ENCODE results near the gene ANKRD12.

The ANKRD12 gene

GRCh38 chr18:9296233-9297006 is 159.8 kb downstream of the ANKRD12 start:
- no peak overlapping the region for H3K27ac ChIP-seq (ENCODE audit: low read depth, low read length)
- no peaks in the 10 kb centered on the region for H3K36me3 ChIP-seq (ENCODE audit: insufficient read depth, low read length)
- H3K9ac ChIP-seq (ENCODE audit: low read depth, low read length), result no peak overlapping the region
- H3K4me3 ChIP-seq (ENCODE audit: low read length), result no peak overlapping the region
- 96% methylated on average over 15 of the region's 15 CpGs for WGBS
- no peaks in the 10 kb centered on the region for H3K27me3 ChIP-seq (ENCODE audit: insufficient read depth, low read length)
- peaks cover 37% of the 10 kb centered on the region for H3K9me3 ChIP-seq (ENCODE audit: insufficient read depth, low read depth, low read length)
- H3K4me1 ChIP-seq (ENCODE audit: insufficient read depth, low read length), result no peaks in the 10 kb centered on the region

- Histone ChIP-seq H3K4me3 (ENCODE audit: low read length) (no peak overlapping the region), H3K4me1 (ENCODE audit: insufficient read depth, low read length) (no peaks in the 10 kb centered on the region), H3K36me3 (ENCODE audit: insufficient read depth, low read length) (no peaks in the 10 kb centered on the region), H3K9me3 (ENCODE audit: insufficient read depth, low read depth, low read length) (peaks cover 37% of the 10 kb centered on the region), H3K27me3 (ENCODE audit: insufficient read depth, low read length) (no peaks in the 10 kb centered on the region), H3K27ac (ENCODE audit: low read depth, low read length) (no peak overlapping the region), H3K9ac (ENCODE audit: low read depth, low read length) (no peak overlapping the region)
- WGBS, result 97% methylated on average over 24 of the region's 24 CpGs
These were observed 160.4 kb downstream of the ANKRD12 start for GRCh38 chr18:9297007-9297393.

- Histone ChIP-seq H3K27me3 (ENCODE audit: insufficient read depth, low read length) (no peaks in the 10 kb centered on the region), H3K27ac (ENCODE audit: low read depth, low read length) (no peak overlapping the region)
- 95% methylated on average over 6 of the region's 6 CpGs for WGBS
These were observed 167.9 kb downstream of the ANKRD12 start for GRCh38 chr18:9304388-9305070.

GRCh38 chr18:9319333-9319732 is 182.8 kb downstream of the ANKRD12 start:
- no peaks in the 10 kb centered on the region for H3K9me3 ChIP-seq (ENCODE audit: insufficient read depth, low read depth, low read length)
- H3K9ac ChIP-seq (ENCODE audit: low read depth, low read length), result no peak overlapping the region
- no peak overlapping the region for H3K27ac ChIP-seq (ENCODE audit: low read depth, low read length)
- no peak overlapping the region for H3K4me3 ChIP-seq (ENCODE audit: low read length)
- no peaks in the 10 kb centered on the region for H3K27me3 ChIP-seq (ENCODE audit: insufficient read depth, low read length)
- no peaks in the 10 kb centered on the region for H3K4me1 ChIP-seq (ENCODE audit: insufficient read depth, low read length)
- WGBS, result no CpG with 5 or more reads among the region's 1 CpG
- no peaks in the 10 kb centered on the region for H3K36me3 ChIP-seq (ENCODE audit: insufficient read depth, low read length)

More at GRCh38 chr18:9304388-9305070, 167.9 kb downstream of the ANKRD12 start:
- H3K9ac ChIP-seq (ENCODE audit: low read depth, low read length), result no peak overlapping the region
- no peaks in the 10 kb centered on the region for H3K4me1 ChIP-seq (ENCODE audit: insufficient read depth, low read length)
- 0 out of 2 replicates have a peak, but pooled peaks cover 7% of the 10 kb centered on the region for H3K9me3 ChIP-seq (ENCODE audit: insufficient read depth, low read depth, low read length)
- no peak overlapping the region for H3K4me3 ChIP-seq (ENCODE audit: low read length)
- H3K36me3 ChIP-seq (ENCODE audit: insufficient read depth, low read length), result no peaks in the 10 kb centered on the region

- no peaks in the 10 kb centered on the region for H3K4me1 ChIP-seq (ENCODE audit: insufficient read depth, low read length)
- H3K9ac ChIP-seq (ENCODE audit: low read depth, low read length), result no peak overlapping the region
- H3K9me3 ChIP-seq (ENCODE audit: insufficient read depth, low read depth, low read length), result no peaks in the 10 kb centered on the region
- H3K27ac ChIP-seq (ENCODE audit: low read depth, low read length), result no peak overlapping the region
- no peak overlapping the region for H3K4me3 ChIP-seq (ENCODE audit: low read length)
- 93% methylated on average over 3 of the region's 4 CpGs for WGBS
- H3K36me3 ChIP-seq (ENCODE audit: insufficient read depth, low read length), result no peaks in the 10 kb centered on the region
- H3K27me3 ChIP-seq (ENCODE audit: insufficient read depth, low read length), result no peaks in the 10 kb centered on the region
These were observed 184.5 kb downstream of the ANKRD12 start for GRCh38 chr18:9321017-9321452.

- Histone ChIP-seq H3K27me3 (ENCODE audit: insufficient read depth, low read length) (no peaks in the 10 kb centered on the region), H3K4me3 (ENCODE audit: low read length) (no peak overlapping the region), H3K9me3 (ENCODE audit: insufficient read depth, low read depth, low read length) (no peaks in the 10 kb centered on the region), H3K36me3 (ENCODE audit: insufficient read depth, low read length) (no peaks in the 10 kb centered on the region), H3K9ac (ENCODE audit: low read depth, low read length) (no peak overlapping the region), H3K27ac (ENCODE audit: low read depth, low read length) (no peak overlapping the region), H3K4me1 (ENCODE audit: insufficient read depth, low read length) (no peaks in the 10 kb centered on the region)
- WGBS, result 96% methylated on average over 4 of the region's 4 CpGs
These were observed 185.2 kb downstream of the ANKRD12 start for GRCh38 chr18:9321736-9322135.

GRCh38 chr18:9322744-9323143 is 186.2 kb downstream of the ANKRD12 start:
- WGBS, result 95% methylated on average over 2 of the region's 2 CpGs
- H3K9ac ChIP-seq (ENCODE audit: low read depth, low read length), result no peak overlapping the region
- no peak overlapping the region for H3K27ac ChIP-seq (ENCODE audit: low read depth, low read length)

GRCh38 chr18:9323750-9324445 is 187.3 kb downstream of the ANKRD12 start:
- no peak overlapping the region for H3K27ac ChIP-seq (ENCODE audit: low read depth, low read length)
- WGBS, result 90% methylated on average over 2 of the region's 3 CpGs
- H3K9me3 ChIP-seq (ENCODE audit: insufficient read depth, low read depth, low read length), result peaks cover 3% of the 10 kb centered on the region; the same call in 1 of the 2 replicates
- no peaks in the 10 kb centered on the region for H3K27me3 ChIP-seq (ENCODE audit: insufficient read depth, low read length)
- no peaks in the 10 kb centered on the region for H3K4me1 ChIP-seq (ENCODE audit: insufficient read depth, low read length)
- no peaks in the 10 kb centered on the region for H3K36me3 ChIP-seq (ENCODE audit: insufficient read depth, low read length)
- no peak overlapping the region for H3K9ac ChIP-seq (ENCODE audit: low read depth, low read length)
- H3K4me3 ChIP-seq (ENCODE audit: low read length), result no peak overlapping the region

More at GRCh38 chr18:9322744-9323143, 186.2 kb downstream of the ANKRD12 start:
- H3K36me3 ChIP-seq (ENCODE audit: insufficient read depth, low read length), result no peaks in the 10 kb centered on the region
- no peak overlapping the region for H3K4me3 ChIP-seq (ENCODE audit: low read length)
- H3K4me1 ChIP-seq (ENCODE audit: insufficient read depth, low read length), result no peaks in the 10 kb centered on the region
- no peaks in the 10 kb centered on the region for H3K9me3 ChIP-seq (ENCODE audit: insufficient read depth, low read depth, low read length)
- H3K27me3 ChIP-seq (ENCODE audit: insufficient read depth, low read length), result no peaks in the 10 kb centered on the region

- Histone ChIP-seq H3K36me3 (ENCODE audit: insufficient read depth, low read length) (no peaks in the 10 kb centered on the region), H3K4me1 (ENCODE audit: insufficient read depth, low read length) (no peaks in the 10 kb centered on the region), H3K27ac (ENCODE audit: low read depth, low read length) (no peak overlapping the region), H3K9ac (ENCODE audit: low read depth, low read length) (no peak overlapping the region), H3K4me3 (ENCODE audit: low read length) (no peak overlapping the region), H3K9me3 (ENCODE audit: insufficient read depth, low read depth, low read length) (peaks cover 3% of the 10 kb centered on the region; the same call in 1 of the 2 replicates), H3K27me3 (ENCODE audit: insufficient read depth, low read length) (no peaks in the 10 kb centered on the region)
- WGBS, result 92% methylated on average over 2 of the region's 2 CpGs
These were observed 189.1 kb downstream of the ANKRD12 start for GRCh38 chr18:9325716-9326115.

GRCh38 chr18:9328776-9329175 is 192.2 kb downstream of the ANKRD12 start:
- peaks cover 10% of the 10 kb centered on the region for H3K27me3 ChIP-seq (ENCODE audit: insufficient read depth, low read length)

GRCh38 chr18:9329471-9329870 is 192.9 kb downstream of the ANKRD12 start:
- peaks cover 12% of the 10 kb centered on the region for H3K27me3 ChIP-seq (ENCODE audit: insufficient read depth, low read length)
- no peak overlapping the region for H3K27ac ChIP-seq (ENCODE audit: low read depth, low read length)
- WGBS, result 100% methylated on average over 1 of the region's 1 CpG
- H3K36me3 ChIP-seq (ENCODE audit: insufficient read depth, low read length), result no peaks in the 10 kb centered on the region
- H3K4me1 ChIP-seq (ENCODE audit: insufficient read depth, low read length), result no peaks in the 10 kb centered on the region
- no peak overlapping the region for H3K9ac ChIP-seq (ENCODE audit: low read depth, low read length)
- H3K9me3 ChIP-seq (ENCODE audit: insufficient read depth, low read depth, low read length), result peaks cover 3% of the 10 kb centered on the region; the same call in 1 of the 2 replicates
- H3K4me3 ChIP-seq (ENCODE audit: low read length), result no peak overlapping the region

More at GRCh38 chr18:9328776-9329175, 192.2 kb downstream of the ANKRD12 start:
- H3K9ac ChIP-seq (ENCODE audit: low read depth, low read length), result no peak overlapping the region
- no peaks in the 10 kb centered on the region for H3K4me1 ChIP-seq (ENCODE audit: insufficient read depth, low read length)
- 95% methylated on average over 2 of the region's 2 CpGs for WGBS
- no peak overlapping the region for H3K4me3 ChIP-seq (ENCODE audit: low read length)
- H3K36me3 ChIP-seq (ENCODE audit: insufficient read depth, low read length), result no peaks in the 10 kb centered on the region
- peaks cover 3% of the 10 kb centered on the region; the same call in 1 of the 2 replicates for H3K9me3 ChIP-seq (ENCODE audit: insufficient read depth, low read depth, low read length)
- no peak overlapping the region for H3K27ac ChIP-seq (ENCODE audit: low read depth, low read length)
